Astrocyte of the spinal cord (primary cell): ENCODE data around the gene GOLGA2.

Source experiments
- DNase-seq: peaks from one replicate; pipeline ENCODE4 v3.0.0; 2011; ENCODE audit warnings: low read depth, low spot score
- H3K4me3 ChIP-seq: 2 replicates; pipeline ENCODE4 v1.5.1; 2011; ENCODE audit warnings: low read depth, mild to moderate bottlenecking, low read length, moderate library complexity
- CTCF ChIP-seq: IDR thresholded peaks from 2 replicates; pipeline ENCODE4 v1.5.1; 2012; ENCODE audit warnings: low read depth, mild to moderate bottlenecking, low read length, inconsistent platforms
- in situ Hi-C: cut with HindIII; loops from 2 replicates; pipeline ENCODE4 v1.10.0; 2017; ENCODE audit warnings: low sequenced_read_pairs

The GOLGA2 gene

GRCh38 chr9:128271112-128271511 lies 4.7 kb downstream of the GOLGA2 start:
- DNase-seq = no peak
- in situ Hi-C loops = no loop called here
- no peak overlapping the region for H3K4me3 ChIP-seq
- no peak for TF ChIP-seq CTCF

- no peak overlapping the region for H3K4me3 ChIP-seq
- no peak for TF ChIP-seq CTCF
- no peak for DNase-seq
- in situ Hi-C loops = no loop called here
These were observed 8.8 kb downstream of the GOLGA2 start for GRCh38 chr9:128266868-128267590.

GRCh38 chr9:128265348-128265847 lies 10.4 kb downstream of the GOLGA2 start:
- no peak for TF ChIP-seq CTCF
- DNase-seq = no peak
- in situ Hi-C loops = no loop called here

GRCh38 chr9:128262687-128263086 lies 13.1 kb downstream of the GOLGA2 start:
- in situ Hi-C loops = no loop called here
- H3K4me3 ChIP-seq = no peak overlapping the region
- no peak for DNase-seq
- TF ChIP-seq CTCF = no peak

More at GRCh38 chr9:128265348-128265847, 10.4 kb downstream of the GOLGA2 start:
- no peak overlapping the region for H3K4me3 ChIP-seq

GRCh38 chr9:128260340-128260739 lies 15.5 kb downstream of the GOLGA2 start:
- no peak for TF ChIP-seq CTCF
- in situ Hi-C loops = no loop called here
- no peak overlapping the region for H3K4me3 ChIP-seq

GRCh38 chr9:128259156-128259555 lies 16.7 kb downstream of the GOLGA2 start:
- in situ Hi-C loops = no loop called here
- DNase-seq = no peak
- peak; percentile 9 for TF ChIP-seq CTCF
- no peak overlapping the region for H3K4me3 ChIP-seq

More at GRCh38 chr9:128260340-128260739, 15.5 kb downstream of the GOLGA2 start:
- DNase-seq = no peak
